ENCODE measurements around the gene SLAMF9. TPM values are rescaled to one million over a fixed set of nuclear protein-coding genes. Genes with fewer than 3 reads are reported as not detected.

Gene SLAMF9
- total RNA-seq, 4 donors from 2014 or later = not detected

GRCh38 chr1:159936273-159936904, 17.6 kb downstream of the SLAMF9 start:
- H3K9me3 ChIP-seq = no peaks in the 10 kb centered on the region
- H3K4me1 ChIP-seq = peaks cover 0 to 14% of the 10 kb centered on the region in 2 donors
- H3K4me3 ChIP-seq (replicated peaks in 1 of 3) = no peak overlapping the region
- intact Hi-C loops (cut with DNase I) = loop anchor here (2.0 kb wide), 1 partner anchor 68 kb away; no protein-coding TSS in a partner anchor
- no peak overlapping the region for H3K27ac ChIP-seq
- H3K36me3 ChIP-seq = no peaks in the 10 kb centered on the region
- DNase-seq = peak; percentile 66 to 75
- WGBS, 2 donors = 33 to 36% methylated on average over 15 to 16 of the region's 16 CpGs
- no peaks in the 10 kb centered on the region for H3K27me3 ChIP-seq
- TF ChIP-seq CTCF (IDR thresholded peaks at IDR 0.05) = peak; percentile 82 to 97 (median 97)
- no peak for TF ChIP-seq POLR2A (IDR thresholded peaks at IDR 0.05)

GRCh38 chr1:159935719-159936272, 18.2 kb downstream of the SLAMF9 start:
- DNase-seq = no peak
- intact Hi-C loops (cut with DNase I) = loop anchor here (2.0 kb wide), 1 partner anchor 69 kb away; no protein-coding TSS in a partner anchor
- Histone ChIP-seq H3K4me1 (peaks cover 0 to 14% of the 10 kb centered on the region in 2 donors), H3K4me3 (replicated peaks in 1 of 3) (no peak overlapping the region), H3K36me3 (no peaks in the 10 kb centered on the region), H3K27ac (no peak overlapping the region), H3K27me3 (no peaks in the 10 kb centered on the region), H3K9me3 (no peaks in the 10 kb centered on the region)
- TF ChIP-seq CTCF (IDR thresholded peaks at IDR 0.05) (no peak), POLR2A (IDR thresholded peaks at IDR 0.05) (no peak)
- WGBS, 2 donors = 75 to 81% methylated on average over 4 of the region's 4 CpGs

- Histone ChIP-seq H3K27me3 (no peaks in the 10 kb centered on the region), H3K4me3 (replicated peaks in 1 of 3) (no peak overlapping the region), H3K27ac (no peak overlapping the region), H3K36me3 (no peaks in the 10 kb centered on the region), H3K9me3 (no peaks in the 10 kb centered on the region), H3K4me1 (peaks cover 0 to 14% of the 10 kb centered on the region in 2 donors)
- DNase-seq = no peak
- TF ChIP-seq POLR2A (IDR thresholded peaks at IDR 0.05) = no peak
- TF ChIP-seq CTCF (IDR thresholded peaks at IDR 0.05) = no peak
- WGBS, 2 donors = 88 to 91% methylated on average over 11 of the region's 11 CpGs
- intact Hi-C loops (cut with DNase I) = no loop called here
Measured at GRCh38 chr1:159935305-159935704, 18.7 kb downstream of the SLAMF9 start.

- H3K9me3 ChIP-seq = no peaks in the 10 kb centered on the region
- no peak for TF ChIP-seq CTCF (IDR thresholded peaks at IDR 0.05)
- DNase-seq = no peak
- H3K4me1 ChIP-seq = peaks cover 0 to 14% of the 10 kb centered on the region in 2 donors
- no peaks in the 10 kb centered on the region for H3K27me3 ChIP-seq
- no peaks in the 10 kb centered on the region for H3K36me3 ChIP-seq
- intact Hi-C loops (cut with DNase I) = no loop called here
- H3K27ac ChIP-seq = no peak overlapping the region
- H3K4me3 ChIP-seq (replicated peaks in 1 of 3) = no peak overlapping the region
- WGBS, 2 donors = 89 to 96% methylated on average over 8 to 14 of the region's 14 CpGs
Measured at GRCh38 chr1:159934136-159935039, 19.6 kb downstream of the SLAMF9 start.

Data from thyroid gland (tissue), 4 donors.